Panc1 (cell line): Measurements from ENCODE around the gene C1QTNF12.

Experiments
- CTCF ChIP-seq: fragments of 450-650 bp; IDR thresholded peaks from 2 replicates; pipeline ENCODE4 v1.5.1; 2017; ENCODE audit warnings: mild to moderate bottlenecking
- POLR2AphosphoS5 ChIP-seq: IDR thresholded peaks from 2 replicates; pipeline ENCODE4 v1.6.1; 2012; ENCODE audit warnings: mild to moderate bottlenecking, low read depth, low read length, moderate library complexity
- REST ChIP-seq, 2 experiments: IDR thresholded peaks; 2 replicates each; pipeline ENCODE4 v1.6.1; 2011 to 2012; ENCODE audit warnings: low read depth in 2 of 2, control low read depth in 1 of 2, low read length in 1 of 2, mild to moderate bottlenecking in 1 of 2, moderate library complexity in 1 of 2; ENCODE audit not compliant: insufficient read depth in 1 of 2

- TF ChIP-seq CTCF = no peak
- no peak for TF ChIP-seq REST (IDR thresholded peaks at IDR 0.05; ENCODE audit: insufficient read depth in 1 of 2, low read depth in 2 of 2, low read length in 1 of 2)
- TF ChIP-seq POLR2AphosphoS5 = no peak
Measured at GRCh38 chr1:1235016-1235744, 11.3 kb downstream of the C1QTNF12 start.
